ENCODE data around the gene PERM1. TPM values are rescaled to one million over a fixed set of nuclear protein-coding genes. Genes with fewer than 3 reads are reported as not detected.

Gene PERM1
- total and polyA plus RNA-seq, 9 of the 15 experiments (the other 6 are each of a cell fraction or from before 2014, with no cell fraction given) = not detected

DNA sequence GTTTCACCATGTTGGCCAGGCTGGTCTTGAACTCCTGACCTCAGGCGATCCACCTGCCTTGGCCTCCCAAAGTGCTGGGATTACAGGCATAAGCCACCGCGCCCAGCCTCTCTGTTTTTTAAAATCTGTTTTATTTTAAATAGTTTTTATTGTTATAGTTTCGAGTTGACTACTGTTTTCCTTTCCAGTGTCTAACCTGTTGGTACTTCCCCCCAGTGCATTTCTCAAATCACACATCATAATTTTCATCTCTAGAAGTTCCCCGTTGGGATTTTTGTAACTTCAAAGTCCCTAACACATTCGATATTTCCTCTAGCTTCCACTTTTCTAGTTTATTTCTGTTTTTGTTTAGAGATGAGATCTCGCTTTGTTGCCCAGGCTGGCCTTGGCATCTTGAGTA is 10.5 kb upstream of the PERM1 start:
- ChIA-PET POLR2A (interaction anchor here (1.1 to 1.4 kb wide), 2 partner anchors 11 to 12 kb away, joined by 4 to 7 read pairs; partner anchors contain the start of gene PERM1), CTCF (ENCODE audit: low intra/inter-chr PET ratio) (no interaction called here)
- no peaks in the 10 kb centered on the region for H3K9me1 ChIP-seq (ENCODE audit: control insufficient read depth, insufficient read depth, low read length)
- no peak overlapping the region for H3K4me3 ChIP-seq
- no peak overlapping the region for H3K4me2 ChIP-seq (ENCODE audit: insufficient read depth, low read length)
- no peak for ATAC-seq
- no peak overlapping the region for H2AFZ ChIP-seq (ENCODE audit: low read depth, low read length)
- H3K4me1 ChIP-seq (replicated peaks in 1 of 2; ENCODE audit: control insufficient read depth in 2 of 2, insufficient read depth in 2 of 2, low read length in 2 of 2) = peaks cover 0 to 24% of the 10 kb centered on the region in 2 experiments; a peak in 2 of 5 replicates
- no peaks in the 10 kb centered on the region for H3K79me2 ChIP-seq (ENCODE audit: control insufficient read depth, insufficient read depth, low read length)
- intact Hi-C loops (cut with micrococcal nuclease) (no loop called here), in situ Hi-C loops (cut with MboI) (no loop called here)
- H3K36me3 ChIP-seq (ENCODE audit: control insufficient read depth, insufficient read depth, low read length) = no peaks in the 10 kb centered on the region
- peaks cover 8% of the 10 kb centered on the region; the same call in 1 of the 2 replicates for H4K20me1 ChIP-seq (replicated peaks; ENCODE audit: control insufficient read depth, insufficient read depth, low read length)
- TF ChIP-seq, protein P1, sequence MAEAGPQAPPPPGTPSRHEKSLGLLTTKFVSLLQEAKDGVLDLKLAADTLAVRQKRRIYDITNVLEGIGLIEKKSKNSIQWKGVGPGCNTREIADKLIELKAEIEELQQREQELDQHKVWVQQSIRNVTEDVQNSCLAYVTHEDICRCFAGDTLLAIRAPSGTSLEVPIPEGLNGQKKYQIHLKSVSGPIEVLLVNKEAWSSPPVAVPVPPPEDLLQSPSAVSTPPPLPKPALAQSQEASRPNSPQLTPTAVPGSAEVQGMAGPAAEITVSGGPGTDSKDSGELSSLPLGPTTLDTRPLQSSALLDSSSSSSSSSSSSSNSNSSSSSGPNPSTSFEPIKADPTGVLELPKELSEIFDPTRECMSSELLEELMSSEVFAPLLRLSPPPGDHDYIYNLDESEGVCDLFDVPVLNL (CRISPR knock-in tag; IDR thresholded peaks at IDR 0.05; ENCODE audit: low read depth) = no peak
- TF ChIP-seq HMGN3 (IDR thresholded peaks at IDR 0.05; ENCODE audit: borderline replicate concordance, extremely low read depth, insufficient read length, low read depth, low read length) (no peak), CREB1 (IDR thresholded peaks at IDR 0.05) (no peak), CREB1 (CRISPR knock-in tag; IDR thresholded peaks at IDR 0.05) (no peak), FOXJ2 (tag; IDR thresholded peaks at IDR 0.05) (no peak), ZFPM2 (CRISPR knock-in tag; IDR thresholded peaks at IDR 0.05) (no peak)
- TF ChIP-seq, protein P2, sequence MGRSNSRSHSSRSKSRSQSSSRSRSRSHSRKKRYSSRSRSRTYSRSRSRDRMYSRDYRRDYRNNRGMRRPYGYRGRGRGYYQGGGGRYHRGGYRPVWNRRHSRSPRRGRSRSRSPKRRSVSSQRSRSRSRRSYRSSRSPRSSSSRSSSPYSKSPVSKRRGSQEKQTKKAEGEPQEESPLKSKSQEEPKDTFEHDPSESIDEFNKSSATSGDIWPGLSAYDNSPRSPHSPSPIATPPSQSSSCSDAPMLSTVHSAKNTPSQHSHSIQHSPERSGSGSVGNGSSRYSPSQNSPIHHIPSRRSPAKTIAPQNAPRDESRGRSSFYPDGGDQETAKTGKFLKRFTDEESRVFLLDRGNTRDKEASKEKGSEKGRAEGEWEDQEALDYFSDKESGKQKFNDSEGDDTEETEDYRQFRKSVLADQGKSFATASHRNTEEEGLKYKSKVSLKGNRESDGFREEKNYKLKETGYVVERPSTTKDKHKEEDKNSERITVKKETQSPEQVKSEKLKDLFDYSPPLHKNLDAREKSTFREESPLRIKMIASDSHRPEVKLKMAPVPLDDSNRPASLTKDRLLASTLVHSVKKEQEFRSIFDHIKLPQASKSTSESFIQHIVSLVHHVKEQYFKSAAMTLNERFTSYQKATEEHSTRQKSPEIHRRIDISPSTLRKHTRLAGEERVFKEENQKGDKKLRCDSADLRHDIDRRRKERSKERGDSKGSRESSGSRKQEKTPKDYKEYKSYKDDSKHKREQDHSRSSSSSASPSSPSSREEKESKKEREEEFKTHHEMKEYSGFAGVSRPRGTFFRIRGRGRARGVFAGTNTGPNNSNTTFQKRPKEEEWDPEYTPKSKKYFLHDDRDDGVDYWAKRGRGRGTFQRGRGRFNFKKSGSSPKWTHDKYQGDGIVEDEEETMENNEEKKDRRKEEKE (IDR thresholded peaks at IDR 0.05; ENCODE audit: borderline replicate concordance in 1 of 2, control insufficient read depth in 1 of 2, low read depth in 2 of 2, low read length in 1 of 2) = no peak
- WGBS (ENCODE audit: insufficient coverage, low coverage, missing lambda C conversion rate) = 41% methylated on average over 6 of the region's 7 CpGs
- H3K9me3 ChIP-seq (replicated peaks; ENCODE audit: control insufficient read depth, insufficient read depth, low read depth, low read length) = no peaks in the 10 kb centered on the region
- FAIRE-seq = no peak
- BruUV-seq (replicated peaks) = no TSS peak
- no peak overlapping the region for H3K9ac ChIP-seq (ENCODE audit: insufficient read depth in 1 of 2, low read depth in 2 of 2, low read length in 2 of 2)
- H3K27ac ChIP-seq (ENCODE audit: extremely low read depth, low read depth, low read length) = no peak overlapping the region
- no peak for DNase-seq (ENCODE audit: extremely low read depth in 1 of 4, low spot score in 3 of 4)
- peaks cover 11 to 18% of the 10 kb centered on the region in 2 experiments; a peak in 4 of 5 replicates for H3K27me3 ChIP-seq (ENCODE audit: control insufficient read depth in 2 of 2, insufficient read depth in 2 of 2, low read length in 2 of 2)

Data from K562 (cell line).